ENCODE data around the gene ZNF316.
"Not testable (repeated sequence)": the region's sequence is repeated elsewhere in the genome, so short reads cannot be mapped to it uniquely, and the experiment has no call there.

The ZNF316 gene

DNA sequence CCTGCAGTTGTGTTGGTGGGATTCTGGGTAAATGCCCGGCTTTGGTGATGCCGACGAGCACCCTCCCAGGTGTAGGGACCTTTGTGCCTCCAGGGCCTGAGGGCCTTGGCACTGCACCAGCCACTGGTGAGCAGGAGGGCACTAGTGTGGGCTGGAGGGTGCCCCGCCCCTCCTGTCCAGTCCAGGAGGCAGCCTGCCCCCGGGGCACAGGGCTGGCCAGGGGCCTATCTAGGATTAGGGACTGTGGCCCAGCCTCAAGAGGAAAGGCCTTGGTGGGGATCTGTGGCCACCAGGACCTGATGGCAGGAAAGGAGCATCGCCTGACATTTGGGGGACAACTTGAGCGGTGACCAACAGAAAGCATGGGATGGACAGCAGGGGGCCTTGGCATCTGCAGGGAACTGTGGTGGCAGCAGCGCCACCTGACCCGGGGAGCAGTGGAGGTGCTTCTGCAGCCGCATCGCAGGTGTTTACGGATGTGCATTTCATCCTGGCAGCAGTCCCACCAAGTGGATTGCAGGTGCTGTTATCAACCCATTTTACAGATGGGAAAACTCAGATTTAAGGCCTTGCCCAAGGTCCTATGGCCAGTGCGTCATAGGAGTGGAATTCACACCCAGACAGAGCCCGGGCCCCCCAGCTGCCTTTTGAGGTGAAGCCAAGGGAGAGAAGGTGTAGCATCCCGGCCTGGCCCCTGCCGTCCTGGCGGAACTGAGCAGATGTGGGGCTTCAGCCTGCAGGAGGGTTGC lies 11.1 kb downstream of the ZNF316 start:
- no peak for DNase-seq

- DNase-seq: no peak
Observed at GRCh38 chr7:6648815-6649104, 11.6 kb downstream of the ZNF316 start.

- DNase-seq: no peak
Observed at GRCh38 chr7:6649241-6649961, 12.3 kb downstream of the ZNF316 start.

DNA sequence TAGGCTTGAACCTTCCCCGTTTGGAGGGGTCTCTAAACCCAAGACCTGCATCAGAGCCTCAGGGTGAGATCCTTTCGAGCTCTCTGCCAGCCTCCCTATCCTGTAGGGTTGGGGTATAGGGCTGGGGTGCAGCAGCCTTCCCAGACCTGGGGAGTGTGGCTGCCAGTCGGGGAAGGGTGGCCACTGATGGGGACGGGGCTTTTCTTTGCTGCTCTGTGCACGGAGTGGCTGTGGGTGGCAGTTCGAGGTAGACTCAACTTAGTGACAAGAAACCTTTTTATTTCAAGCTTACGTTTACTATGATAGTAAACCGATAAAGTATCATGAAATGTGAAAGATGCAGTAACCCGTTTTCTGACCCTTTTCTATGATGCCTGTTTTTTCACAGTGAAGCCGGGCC lies 13.0 kb downstream of the ZNF316 start:
- no peak for DNase-seq

GRCh38 chr7:6650521-6651011 lies 13.4 kb downstream of the ZNF316 start:
- DNase-seq: no peak

DNA sequence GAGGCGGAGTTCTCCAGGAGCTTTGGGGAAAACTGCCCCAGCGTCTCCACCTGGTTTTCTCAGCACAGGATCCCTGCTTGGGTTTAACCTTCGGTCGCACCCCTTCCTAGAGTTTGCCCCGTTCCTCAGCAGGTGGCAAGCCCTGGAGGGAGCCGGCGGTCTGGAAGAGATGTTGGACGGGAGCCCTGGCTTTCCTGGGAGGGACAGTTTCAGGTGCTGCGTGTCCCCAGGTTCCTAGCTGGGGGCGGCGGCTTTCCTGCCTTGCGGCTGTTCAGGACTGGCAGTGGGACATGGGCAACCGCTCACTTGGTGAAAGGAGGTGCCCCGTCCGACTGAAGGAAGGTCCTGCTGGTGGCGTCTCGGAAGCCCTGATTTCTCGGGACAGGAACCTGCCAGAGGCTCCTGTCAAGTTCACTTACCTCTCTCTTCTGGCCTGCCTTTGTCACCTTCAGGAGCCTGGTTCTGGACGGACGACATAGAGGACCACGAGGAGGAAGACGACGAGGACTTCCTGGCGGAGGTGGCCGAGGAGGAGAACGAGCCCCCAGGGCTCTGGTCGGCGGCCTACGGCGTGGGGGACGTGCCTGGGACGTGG lies 14.8 kb downstream of the ZNF316 start:
- DNase-seq: no peak

- no peak for DNase-seq
Observed at GRCh38 chr7:6652446-6653011, 15.4 kb downstream of the ZNF316 start.

- DNase-seq: no peak
Observed at GRCh38 chr7:6653071-6654003, 16.2 kb downstream of the ZNF316 start.

GRCh38 chr7:6654113-6654841 lies 17.2 kb downstream of the ZNF316 start:
- no peak for DNase-seq

- no peak for DNase-seq
Observed at GRCh38 chr7:6654842-6655610, 17.9 kb downstream of the ZNF316 start.

- DNase-seq: no peak
Observed at GRCh38 chr7:6655636-6656385, 18.7 kb downstream of the ZNF316 start.

DNA sequence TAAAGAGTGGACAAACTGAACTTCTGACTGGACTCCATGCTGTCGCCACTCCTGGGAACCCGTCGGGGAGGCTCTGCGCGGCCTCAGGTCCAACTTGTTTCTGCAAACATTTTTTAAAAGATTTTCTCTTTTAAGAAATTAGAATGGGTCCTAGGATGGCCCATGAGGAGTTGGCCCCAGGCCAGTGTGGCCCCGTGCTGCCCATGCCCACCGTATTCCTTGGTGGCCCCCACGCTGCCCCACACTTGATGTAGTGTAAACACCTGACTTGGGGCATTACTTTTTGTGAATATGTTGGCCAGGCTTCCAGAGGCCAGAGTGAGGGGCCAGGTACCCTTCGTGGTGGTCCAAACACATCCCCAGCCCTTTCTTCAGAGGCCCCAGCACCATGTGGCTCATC lies 19.3 kb downstream of the ZNF316 start:
- DNase-seq: no peak

DNA sequence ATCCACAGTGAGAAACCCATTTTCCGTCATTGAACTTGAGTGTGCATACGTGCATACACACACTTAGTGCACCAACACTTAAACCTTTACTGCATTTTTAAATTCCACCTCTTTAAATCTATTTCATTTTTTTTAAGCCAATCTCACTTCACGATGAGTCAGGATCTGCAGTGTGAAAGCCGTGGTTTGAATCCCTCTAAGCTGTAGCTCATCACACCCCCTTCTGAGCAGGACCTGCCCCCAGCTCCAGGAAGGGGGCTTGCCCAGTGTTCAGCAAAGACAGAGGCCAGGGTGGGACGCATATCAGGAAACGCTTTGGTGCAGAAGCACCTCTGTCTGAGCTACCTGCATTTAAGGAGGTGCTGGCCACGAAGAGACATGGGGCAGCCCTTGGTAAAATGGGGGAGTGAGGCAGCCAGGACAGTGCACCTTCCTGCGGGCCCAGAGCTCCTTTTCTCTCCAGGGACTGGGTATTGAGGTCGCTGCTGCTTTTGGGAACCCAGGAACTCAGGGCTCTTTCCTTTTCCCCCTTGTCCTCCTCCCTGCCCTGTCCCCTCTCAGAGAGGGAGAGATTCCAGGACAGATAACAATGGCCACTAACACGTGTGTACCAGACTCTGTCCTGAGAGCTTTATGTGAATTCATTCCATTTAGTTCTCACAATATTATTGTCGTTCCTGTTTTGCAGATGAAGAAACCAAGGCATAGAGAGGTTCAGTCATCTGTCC lies 21.7 kb downstream of the ZNF316 start:
- DNase-seq: no peak

GRCh38 chr7:6670851-6671250 lies 33.7 kb downstream of the ZNF316 start:
- DNase-seq: not testable (repeated sequence)

GRCh38 chr7:6675807-6676405 lies 38.8 kb downstream of the ZNF316 start:
- DNase-seq: no peak

DNA sequence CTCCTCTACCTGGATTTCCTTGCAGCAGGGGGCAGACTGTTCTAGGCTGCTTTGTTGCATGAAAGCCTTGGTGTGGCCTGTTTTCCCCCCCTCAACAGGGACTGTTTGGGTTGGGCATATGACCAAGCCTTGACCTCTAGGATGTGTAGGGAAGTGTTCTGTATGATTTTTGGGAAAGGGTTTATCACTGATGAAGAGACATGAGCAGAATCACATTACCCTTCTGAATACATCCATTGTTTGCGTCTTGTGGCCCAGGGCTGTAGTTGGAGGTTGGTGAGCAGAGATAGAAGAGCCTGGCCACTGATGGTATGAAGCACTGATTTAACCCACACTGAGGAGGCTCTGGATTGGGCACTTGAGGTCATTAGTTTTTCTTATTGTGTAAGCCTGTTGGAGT lies 43.0 kb downstream of the ZNF316 start:
- no peak for DNase-seq

GRCh38 chr7:6691103-6691502 lies 54.0 kb downstream of the ZNF316 start:
- no peak for DNase-seq

DNA sequence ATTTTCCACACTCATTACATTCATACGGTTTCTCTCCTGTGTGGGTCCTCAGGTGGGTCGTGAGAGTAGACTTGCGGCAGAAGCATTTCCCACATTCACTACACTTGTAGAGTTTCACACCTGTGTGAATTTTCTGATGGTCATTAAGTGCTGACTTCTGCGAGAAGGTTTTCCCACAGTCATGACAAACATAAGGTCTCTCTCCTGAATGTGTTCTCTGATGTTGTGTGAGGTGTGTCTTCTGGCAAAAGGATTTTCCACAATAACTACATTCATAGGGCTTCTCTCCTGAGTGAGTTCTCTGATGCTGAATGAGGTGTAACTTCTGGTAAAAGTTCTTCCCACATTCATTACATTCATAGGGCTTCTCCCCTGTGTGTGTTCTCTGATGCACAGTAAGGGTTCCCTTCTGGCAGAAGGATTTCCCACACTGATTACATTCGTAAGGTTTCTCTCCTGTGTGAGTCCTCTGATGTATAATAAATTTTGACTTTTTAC lies 54.5 kb downstream of the ZNF316 start:
- DNase-seq: no peak

- no peak for DNase-seq
Observed at GRCh38 chr7:6700793-6701192, 63.7 kb downstream of the ZNF316 start.
